Activated T-cell treated with anti-CD3 and anti-CD28 coated beads, Interleukin-2, amount 50 U/mL, for 48 hours (primary cell): ENCODE data around the gene CWH43.
"Not testable (repeated sequence)": the region's sequence is repeated elsewhere in the genome, so short reads cannot be mapped to it uniquely, and the experiment has no call there.

Source experiments
- DNase-seq, 2 experiments: peaks; one replicate each; pipeline ENCODE4 v3.0.0-alpha.2; 2020

Gene CWH43

DNA sequence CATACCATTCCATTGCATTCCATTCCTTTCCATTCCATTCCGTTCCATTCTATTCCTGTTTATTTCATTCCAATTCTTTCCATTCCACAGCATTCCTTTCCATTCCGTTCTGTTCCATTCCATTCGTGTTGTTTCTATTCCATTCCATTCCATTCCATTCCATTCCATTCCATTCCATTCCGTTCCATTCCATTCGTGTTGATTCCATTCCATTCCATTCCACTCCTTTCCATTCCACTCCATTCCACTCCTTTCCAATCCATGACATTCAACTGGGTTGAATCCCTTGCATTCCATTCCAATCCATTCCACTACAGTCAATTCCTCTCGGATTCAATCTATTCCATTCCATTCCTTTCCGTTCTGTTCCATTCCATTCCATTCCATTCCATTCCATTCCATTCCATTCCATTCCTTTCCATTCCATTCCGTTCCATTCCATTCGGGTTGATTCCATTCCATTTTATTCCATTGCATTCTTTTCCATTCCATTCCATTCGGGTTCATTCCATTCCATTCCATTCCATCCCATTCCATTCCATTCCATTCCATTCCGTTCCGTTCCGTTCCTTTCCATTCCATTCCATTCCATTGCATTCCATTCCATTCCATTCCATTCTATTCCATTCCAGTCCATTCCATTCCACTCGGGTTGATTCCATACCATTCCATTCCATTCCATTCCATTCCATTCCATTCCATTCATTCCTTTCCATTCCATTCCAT is 112.1 kb downstream of the CWH43 start:
- DNase-seq = not testable (repeated sequence)

- not testable (repeated sequence) for DNase-seq
Observed at GRCh38 chr4:49099831-49100444, 113.9 kb downstream of the CWH43 start.

GRCh38 chr4:49102344-49102898 is 116.3 kb downstream of the CWH43 start:
- DNase-seq = not testable (repeated sequence)

DNA sequence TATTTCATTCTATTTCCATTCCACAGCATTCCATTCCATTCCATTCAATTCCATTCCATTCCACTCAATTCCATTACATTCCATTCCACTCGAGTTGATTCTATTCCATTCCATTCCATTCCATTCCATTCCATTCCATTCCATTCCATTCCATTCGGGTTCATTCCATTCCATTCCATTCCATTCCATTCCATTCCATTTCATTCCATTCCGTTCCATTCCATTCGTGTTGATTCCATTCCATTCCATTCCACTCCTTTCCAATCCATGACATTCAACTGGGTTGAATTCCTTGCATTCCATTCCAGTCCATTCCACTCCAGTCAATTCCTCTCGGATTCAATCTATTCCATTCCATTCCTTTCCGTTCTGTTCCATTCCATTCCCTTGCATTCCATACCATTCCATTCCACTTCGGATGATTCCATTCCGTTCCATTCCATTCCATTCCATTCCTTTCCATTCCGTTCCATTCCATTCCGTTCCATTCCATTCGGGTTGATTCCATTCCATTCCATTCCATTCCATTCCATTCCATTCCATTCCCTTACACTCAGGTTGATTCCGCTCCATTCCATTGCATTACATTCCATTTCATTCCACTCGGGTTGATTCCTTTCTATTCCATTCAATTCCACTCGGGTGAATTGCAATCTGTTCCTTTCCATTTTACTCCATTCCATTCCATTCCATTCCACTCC is 117.5 kb downstream of the CWH43 start:
- DNase-seq = not testable (repeated sequence)

- DNase-seq = not testable (repeated sequence)
Observed at GRCh38 chr4:49104231-49104930, 118.3 kb downstream of the CWH43 start.

DNA sequence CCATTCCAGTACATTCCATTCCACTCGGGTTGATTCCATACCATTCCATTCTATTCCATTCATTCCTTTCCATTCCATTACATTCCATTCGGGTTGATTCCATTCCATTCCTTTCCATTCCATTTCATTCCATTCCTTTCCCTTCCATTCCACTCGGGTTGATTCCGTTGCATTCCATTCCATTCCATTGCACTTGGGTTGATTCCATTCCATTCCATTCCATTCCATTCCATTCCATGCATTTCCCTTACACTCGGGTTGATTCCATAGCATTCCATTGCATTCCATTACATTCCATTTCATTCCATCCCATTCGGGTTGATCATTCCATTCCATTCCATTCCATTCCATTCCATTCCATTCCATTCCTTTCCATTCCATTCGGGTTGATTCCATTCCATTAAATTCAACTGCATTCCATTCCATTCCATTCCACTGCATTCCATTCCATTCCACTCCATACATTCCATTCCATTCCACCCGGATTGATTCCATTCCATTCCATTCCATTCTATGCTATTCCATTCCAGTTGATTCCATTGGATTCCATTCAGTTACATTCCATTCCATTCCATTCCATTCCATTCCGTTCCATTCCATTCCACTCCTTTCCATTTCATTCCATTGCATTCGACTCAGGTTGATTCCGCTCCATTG is 119.3 kb downstream of the CWH43 start:
- not testable (repeated sequence) for DNase-seq

DNA sequence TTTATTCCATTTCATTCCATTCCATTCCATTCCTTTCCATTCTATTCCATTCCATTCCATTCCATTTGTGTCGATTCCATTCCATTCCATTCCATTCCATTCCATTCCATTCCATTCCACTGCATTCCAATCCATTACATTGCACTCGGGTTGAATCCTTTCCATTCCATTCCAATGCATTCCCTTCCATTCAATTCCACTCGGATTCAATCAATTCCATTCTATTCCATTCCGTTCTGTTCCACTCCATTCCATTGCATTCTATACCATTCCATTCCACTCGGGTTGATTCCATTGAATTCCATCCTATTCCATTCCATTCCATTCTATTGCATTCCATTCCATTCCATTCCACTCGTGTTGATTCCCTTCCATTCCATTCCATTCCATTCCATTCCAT is 121.2 kb downstream of the CWH43 start:
- not testable (repeated sequence) for DNase-seq

DNA sequence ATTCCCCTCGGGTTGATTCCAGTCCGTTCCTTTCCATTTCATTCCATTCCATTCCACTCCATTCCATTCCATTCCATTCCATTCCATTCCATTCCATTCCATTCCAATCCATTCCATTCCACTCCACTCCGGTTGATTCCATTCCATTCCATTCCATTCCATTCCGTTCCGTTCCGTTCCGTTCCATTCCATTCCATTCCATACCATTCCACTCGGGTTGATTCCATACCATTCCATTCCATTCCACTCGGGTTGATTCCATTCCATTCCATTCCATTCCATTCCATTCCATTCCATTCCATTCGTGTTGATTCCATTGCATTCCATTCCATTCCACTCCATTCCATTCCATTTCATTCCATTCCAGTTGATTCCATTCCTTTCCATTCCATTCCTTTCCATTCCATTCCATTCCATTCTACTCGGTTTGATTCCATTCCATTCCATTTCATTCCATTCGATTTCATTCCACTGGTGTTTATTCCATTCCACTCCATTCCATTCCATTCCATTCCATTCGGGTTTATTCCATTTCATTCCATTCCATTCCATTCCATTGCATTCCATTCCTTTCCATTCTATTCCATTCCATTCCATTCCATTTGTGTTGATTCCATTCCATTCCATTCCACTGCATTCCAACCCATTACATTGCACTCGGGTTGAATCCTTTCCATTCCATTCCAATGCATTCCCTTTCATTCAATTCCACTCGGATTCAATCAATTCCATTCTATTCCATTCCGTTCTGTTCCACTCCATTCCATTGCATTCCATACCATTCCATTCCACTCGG is 122.3 kb downstream of the CWH43 start:
- not testable (repeated sequence) for DNase-seq

- DNase-seq = not testable (repeated sequence)
Observed at GRCh38 chr4:49109567-49110166, 123.6 kb downstream of the CWH43 start.

- not testable (repeated sequence) for DNase-seq
Observed at GRCh38 chr4:49110579-49110978, 124.5 kb downstream of the CWH43 start.
